HK-2 (cell line): ENCODE results near the gene UBE2H.

Experiments used
- DNase-seq: peaks from one replicate; pipeline ENCODE4 v3.0.0-alpha.2; 2018; ENCODE audit not compliant: unreplicated experiment

The UBE2H gene

DNA sequence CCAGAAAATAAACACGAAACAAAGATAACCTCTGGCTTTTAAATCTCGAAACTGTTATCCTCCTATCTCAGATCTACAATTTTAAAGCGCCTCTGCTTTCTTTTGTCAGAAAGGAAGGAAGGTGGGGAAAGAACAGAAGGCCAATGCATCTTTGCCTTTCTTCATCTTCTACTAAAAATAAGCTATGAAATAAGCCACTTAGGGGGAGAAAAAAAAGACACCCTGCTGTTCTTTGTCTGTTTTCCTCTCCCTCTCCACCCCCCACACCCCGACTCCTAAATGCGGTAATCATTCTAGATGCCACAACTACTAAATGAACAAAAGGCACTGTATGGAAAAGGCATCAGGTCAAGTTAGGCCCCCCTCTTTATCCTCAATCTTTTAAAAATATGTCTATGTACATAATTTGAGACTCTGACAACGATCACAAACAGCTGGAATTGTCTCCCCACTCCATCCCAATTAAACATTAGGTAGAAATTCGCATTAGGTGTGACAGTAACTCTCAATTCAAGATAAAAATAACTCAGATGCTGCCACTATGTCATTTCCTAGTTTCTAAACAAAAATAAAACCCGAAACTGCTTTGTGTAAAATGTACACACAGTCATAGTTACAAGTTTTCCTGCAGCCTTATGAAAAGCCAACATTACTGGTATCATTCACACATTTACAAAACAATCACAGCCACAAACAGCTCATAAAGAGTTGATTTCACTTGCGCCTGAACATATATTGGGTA, 2.4 kb downstream of the UBE2H start:
- no peak for DNase-seq

- peak; percentile 61 for DNase-seq
These were observed 3.2 kb downstream of the UBE2H start for GRCh38 chr7:129949292-129950133.

DNA sequence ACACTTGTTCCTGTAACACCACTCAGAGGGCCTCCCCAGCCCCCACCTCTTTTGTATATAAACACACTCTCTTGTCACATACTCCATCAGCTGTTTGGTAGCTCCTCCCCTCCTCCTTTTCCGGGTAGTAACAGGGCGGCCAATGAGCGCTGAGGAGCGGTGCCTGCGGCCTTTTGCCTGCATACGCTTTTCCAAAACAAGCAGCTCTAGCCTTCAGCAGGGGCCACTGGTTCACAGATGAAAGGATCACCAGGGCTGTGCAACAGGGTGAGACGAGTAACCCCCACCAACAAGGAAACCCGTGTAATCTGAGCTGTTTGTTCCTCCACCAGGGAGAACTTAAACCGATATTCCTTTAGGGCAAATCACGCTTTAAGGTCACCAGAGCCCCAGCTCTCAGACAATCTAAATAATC, 3.9 kb downstream of the UBE2H start:
- DNase-seq, result peak; percentile 90

GRCh38 chr7:129948338-129948737, 4.4 kb downstream of the UBE2H start:
- DNase-seq, result no peak

GRCh38 chr7:129947701-129948100, 5.1 kb downstream of the UBE2H start:
- peak; percentile 58 for DNase-seq

GRCh38 chr7:129947049-129947448, 5.7 kb downstream of the UBE2H start:
- DNase-seq, result no peak

DNA sequence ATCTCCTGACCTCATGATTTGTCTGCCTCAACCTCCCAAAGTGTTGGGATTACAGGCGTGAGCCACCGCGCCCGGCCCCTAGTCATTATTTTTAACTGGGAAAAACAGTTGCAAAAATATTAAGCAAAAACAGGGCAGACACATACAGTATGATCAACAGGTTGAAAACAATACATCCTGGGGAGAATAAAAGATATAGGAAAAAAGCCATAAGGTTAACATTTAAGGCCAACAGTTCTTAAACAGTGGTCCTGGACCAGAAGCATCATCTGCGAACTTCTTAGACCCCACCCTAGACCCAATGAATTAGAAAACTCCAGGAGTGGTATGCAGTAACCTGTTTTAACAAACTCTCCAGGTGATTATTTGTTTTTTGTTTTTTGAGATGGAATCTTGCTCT, 6.5 kb downstream of the UBE2H start:
- no peak for DNase-seq

DNA sequence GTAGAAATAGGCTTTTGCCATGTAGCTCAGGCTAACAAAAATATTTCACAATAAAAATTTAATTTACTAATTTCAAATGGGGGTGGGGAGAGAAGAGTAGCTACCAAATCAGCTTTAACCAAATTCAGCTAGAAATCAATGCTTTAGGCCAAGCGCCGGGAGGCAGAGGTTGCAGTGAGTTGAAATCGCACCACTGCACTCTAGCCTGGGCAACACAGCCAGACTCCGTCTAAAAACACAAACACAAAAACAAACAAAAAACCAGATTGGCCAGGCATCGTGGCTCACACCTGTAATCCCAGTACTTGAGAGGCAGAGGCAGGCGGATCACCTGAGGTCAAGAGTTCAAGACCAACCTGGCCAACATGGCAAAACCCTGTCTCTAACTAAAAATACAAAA, 9.4 kb downstream of the UBE2H start:
- no peak for DNase-seq

- no peak for DNase-seq
These were observed 12.4 kb downstream of the UBE2H start for GRCh38 chr7:129940329-129940728.

DNA sequence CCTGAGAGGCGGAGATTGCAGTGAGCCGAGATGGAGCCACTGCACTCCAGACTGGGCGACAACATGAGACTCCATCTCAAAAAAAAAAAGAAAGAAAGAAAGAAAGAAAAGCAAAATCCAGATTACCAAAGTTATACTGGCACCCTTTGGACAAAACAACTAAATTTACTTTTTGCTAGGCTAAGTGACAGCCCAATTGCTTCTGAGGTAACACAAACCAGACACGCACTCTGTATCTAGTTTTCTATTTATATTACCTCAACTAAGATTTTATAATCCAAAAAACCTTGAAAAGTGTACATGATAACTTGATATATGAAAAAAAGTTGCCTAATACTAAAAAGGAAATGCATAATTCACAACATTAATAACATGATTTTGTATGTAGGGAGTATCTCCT, 12.9 kb downstream of the UBE2H start:
- no peak for DNase-seq

DNA sequence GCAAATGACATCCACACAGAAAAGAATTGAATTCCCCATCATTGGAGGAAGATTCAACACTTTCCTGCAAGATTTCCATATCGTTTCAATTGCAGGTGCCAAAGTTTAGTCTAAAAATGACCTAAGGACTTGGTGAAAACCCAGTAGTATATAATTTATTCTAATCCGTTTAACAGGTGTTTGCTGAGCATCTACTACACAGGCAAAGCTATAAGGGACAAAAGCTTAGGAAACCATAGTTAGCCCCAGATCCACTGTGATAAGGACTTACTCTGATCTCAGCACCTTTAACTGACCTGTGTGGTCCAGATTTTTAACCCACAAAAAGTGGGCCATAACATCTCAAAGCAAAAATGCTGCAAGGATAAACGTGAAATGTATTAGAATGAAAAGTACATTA, 19.1 kb downstream of the UBE2H start:
- no peak for DNase-seq

DNA sequence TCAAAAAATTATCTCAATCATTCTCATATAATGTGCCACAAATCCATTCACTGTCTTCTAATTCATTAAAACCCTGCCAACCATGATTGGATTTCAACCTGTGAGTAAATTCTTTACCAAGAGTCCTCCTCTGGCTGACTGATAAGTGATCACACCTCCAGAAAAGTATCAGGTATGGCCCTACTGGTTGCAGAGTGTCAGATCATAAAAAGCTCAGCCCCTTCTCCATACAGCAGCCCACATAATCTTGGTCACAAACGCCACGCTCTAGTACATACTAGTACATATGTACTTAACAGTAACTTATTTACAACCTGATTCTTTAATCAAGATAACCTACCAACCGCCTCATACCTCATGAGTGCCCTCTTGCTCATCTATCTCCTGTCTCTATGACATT, 26.1 kb downstream of the UBE2H start:
- no peak for DNase-seq

- DNase-seq, result no peak
These were observed 27.3 kb downstream of the UBE2H start for GRCh38 chr7:129925416-129926002.

GRCh38 chr7:129924602-129925001, 28.2 kb downstream of the UBE2H start:
- DNase-seq, result no peak

DNA sequence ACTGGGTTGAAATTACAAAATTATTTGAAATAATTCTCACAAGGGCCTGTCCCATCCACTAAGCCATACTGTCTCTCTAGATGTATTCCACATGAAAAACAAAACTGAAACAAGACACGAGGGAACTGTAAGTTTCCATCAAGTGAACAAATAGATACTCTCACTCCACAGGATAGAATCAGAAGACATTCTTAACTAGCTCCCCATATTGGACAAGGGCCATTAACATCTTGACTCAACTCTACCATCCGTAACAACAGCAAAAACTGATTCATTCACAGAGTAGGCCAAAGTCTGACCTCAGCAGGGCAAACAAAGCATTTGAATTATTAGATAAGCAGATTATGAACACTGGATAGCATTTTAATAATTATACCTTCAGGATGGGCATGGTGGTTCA, 29.1 kb downstream of the UBE2H start:
- DNase-seq, result no peak

GRCh38 chr7:129919492-129919891, 33.3 kb downstream of the UBE2H start:
- no peak for DNase-seq

DNA sequence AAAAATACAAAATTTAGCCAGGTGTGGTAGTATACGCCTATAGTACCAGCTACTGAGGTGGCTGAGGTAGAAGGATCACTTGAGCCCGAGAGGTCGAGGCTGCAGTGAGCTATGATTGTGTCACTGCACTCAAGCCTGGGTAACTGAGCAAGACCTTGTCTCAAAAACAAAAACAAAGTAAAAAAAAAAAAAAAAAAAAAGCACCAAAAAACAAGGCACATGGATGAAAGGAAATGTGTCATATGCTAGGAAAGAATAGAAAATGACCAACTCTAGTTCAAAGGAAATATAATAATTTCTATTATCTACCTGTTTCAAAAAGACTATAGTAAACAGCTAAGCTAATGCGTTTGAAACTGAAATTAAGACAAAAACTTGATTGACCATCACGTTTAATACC, 33.8 kb downstream of the UBE2H start:
- DNase-seq, result no peak

DNA sequence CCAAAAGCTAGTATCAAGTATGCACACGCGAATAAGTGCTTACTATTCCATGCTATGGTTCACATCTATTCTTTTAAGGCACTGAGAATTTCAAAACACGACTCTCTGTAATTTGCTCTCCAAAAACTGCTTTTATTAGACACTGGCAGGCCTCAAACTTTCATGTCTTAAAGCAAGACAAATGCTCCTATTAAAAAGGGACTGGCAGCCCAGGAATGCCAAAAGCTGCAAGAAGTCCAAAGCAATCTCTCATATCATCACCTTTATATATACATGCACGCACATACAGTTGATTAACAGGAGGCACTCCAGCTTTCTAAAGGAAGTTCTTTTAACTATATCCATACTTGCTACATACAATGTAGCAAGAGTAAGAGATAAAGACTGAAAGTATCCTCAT, 34.8 kb downstream of the UBE2H start:
- DNase-seq, result no peak

DNA sequence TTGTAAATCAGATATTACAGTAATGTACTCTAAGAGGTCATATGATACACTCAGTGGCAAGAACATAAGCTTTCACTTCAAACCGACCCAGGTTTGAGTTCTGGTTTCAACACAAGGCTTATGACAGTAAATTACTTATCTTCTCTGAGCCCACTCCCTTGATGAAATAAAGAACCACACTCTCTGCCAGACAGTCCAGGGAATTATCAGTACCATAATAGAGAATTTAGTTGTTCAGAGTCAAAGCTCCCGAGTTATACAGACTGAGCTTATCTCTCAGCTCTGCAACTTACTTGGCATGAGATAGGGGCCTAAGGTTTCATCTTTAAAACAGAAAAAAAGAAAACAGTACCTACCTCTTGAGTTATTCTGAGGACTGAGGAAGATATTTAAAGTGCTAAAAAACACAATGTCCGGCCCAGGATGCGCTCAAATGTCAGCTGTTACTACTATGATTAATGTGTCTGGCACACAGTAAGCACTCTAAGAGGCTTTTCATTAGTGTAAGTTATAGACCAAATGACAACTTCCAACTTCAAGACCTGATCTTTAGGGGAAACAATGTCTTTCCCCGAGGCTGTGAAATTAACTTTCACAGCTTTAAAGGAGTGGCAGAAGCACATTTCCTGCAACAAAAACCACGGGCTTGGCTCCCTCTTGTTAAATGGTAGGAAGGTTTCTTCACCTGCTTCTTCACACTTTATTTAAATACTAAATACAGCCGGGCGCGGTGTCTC, 38.1 kb downstream of the UBE2H start:
- no peak for DNase-seq

DNA sequence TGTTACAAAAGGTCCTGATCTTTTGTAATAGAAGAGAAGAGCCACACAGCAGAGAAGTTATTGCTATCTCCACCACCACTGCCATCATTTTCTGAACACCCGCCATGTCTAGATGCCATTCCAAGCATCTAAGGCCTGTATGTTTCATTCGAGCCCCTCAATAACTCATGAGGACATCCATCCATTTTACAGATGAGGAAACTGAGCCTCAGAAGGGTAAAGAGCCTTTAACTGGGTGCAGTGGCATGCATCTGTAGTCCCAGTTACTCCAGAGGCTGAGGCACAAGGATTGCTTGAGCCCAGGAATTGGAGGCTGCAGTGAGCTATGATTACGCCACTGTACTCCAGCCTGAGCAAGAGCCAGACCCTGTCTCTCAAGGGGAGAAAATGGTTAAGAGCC, 39.3 kb downstream of the UBE2H start:
- no peak for DNase-seq

DNA sequence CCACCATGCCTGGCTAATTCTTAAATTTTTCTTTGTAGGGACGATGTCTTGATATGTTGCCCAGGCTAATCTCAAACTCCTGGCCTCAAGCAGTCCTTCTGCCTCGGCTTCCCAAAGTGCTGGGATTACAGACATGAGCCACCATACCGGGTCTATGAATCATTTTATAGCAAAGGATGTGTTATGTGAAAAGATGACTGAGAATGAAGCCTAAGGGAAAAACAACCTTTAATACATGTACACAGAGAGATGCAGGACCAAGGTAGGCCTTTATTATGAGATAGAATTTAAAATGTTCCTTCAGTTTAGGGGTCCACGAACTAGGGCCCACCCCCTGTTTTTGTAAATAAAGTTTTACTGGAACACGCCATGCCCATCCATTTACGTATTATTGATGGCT, 41.0 kb downstream of the UBE2H start:
- DNase-seq, result no peak

GRCh38 chr7:129909669-129910068, 43.1 kb downstream of the UBE2H start:
- no peak for DNase-seq
